ENCODE results near the gene CRYBG3.
"Not testable (repeated sequence)": the region's sequence is repeated elsewhere in the genome, so short reads cannot be mapped to it uniquely, and the experiment has no call there.

Gene CRYBG3

DNA sequence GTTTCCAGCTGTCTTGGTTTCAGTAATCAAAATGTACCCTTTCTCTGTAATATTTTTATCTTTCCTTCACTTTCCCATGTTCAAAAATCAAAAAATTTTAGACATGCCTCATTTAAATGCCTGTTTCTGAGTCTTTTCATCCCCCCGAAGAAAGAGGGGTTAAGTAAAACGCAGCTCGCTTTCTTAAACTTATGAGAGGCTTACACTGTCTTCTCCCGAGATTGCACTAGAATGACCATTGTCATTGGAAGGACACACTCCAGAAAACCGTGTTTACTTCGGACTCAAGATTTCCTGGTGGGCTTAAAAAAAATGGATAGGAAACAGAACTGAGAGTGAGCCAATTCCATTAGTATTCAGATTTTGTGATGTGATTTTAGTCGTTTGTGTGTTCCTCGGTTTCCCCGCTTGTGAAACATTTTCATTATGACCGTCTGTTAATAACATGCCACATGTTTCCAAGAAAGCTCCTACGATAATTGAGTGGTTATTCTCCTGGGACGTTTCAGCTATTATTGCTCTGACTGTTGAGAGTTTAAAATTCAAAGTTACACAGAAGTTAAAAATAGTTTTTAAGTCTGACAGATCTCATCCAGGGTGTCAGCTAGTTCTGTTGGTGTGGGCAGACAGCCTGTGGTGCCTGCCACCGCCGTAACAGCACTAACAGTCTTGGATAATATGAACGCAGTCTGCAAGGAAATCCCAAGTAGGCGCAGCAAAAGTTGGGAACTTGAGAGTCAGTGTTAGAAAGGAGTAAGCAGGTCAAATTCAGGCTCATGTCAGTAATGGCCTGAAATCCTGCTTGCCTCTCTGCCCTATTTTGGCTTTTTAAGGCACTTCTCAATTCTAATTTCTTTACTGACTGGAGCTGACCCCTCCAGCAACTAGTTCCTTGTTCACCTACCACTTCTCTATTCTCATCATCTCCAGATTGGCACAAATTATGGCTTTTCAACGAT lies 1.5 kb downstream of the CRYBG3 start:
- ChIA-PET POLR2A (no interaction called here), CTCF (interaction anchor here (1.8 kb wide), 1 partner anchor 199 kb away, joined by 5 read pairs; no protein-coding TSS in a partner anchor)
- Histone ChIP-seq H3K9me3 (ENCODE audit: control extremely low read depth in 1 of 5, control insufficient read depth in 4 of 5, insufficient read depth in 2 of 5, low read depth in 1 of 5, low read length in 4 of 5) (no peaks in the 10 kb centered on the region), H3K27ac (ENCODE audit: insufficient read depth in 1 of 2, low read depth in 1 of 2, low read length in 2 of 2, poor library complexity in 1 of 2, severe bottlenecking in 2 of 2) (no peak overlapping the region), H3K4me3 (ENCODE audit: control insufficient read depth in 1 of 7, extremely low read depth in 1 of 7, insufficient read depth in 4 of 7, low read depth in 2 of 7, low read length in 6 of 7) (peak overlapping the region in 4 of 7 experiments; percentile 84 to 89 (median 86)), H3K27me3 (replicated peaks in 2 of 5; ENCODE audit: control insufficient read depth in 4 of 5, insufficient read depth in 5 of 5, low read length in 4 of 5) (peaks cover 0 to 21% (median 12%) of the 10 kb centered on the region in 5 experiments), H3K4me1 (ENCODE audit: control extremely low read depth in 1 of 4, control insufficient read depth in 4 of 4, insufficient read depth in 4 of 4, low read length in 3 of 4) (peaks cover 0 to 24% (median 18%) of the 10 kb centered on the region in 4 experiments), H3K36me3 (ENCODE audit: control insufficient read depth in 4 of 4, insufficient read depth in 4 of 4, low read length in 3 of 4) (no peaks in the 10 kb centered on the region)
- WGBS (ENCODE audit: insufficient coverage), result 88% methylated on average over 17 of the region's 17 CpGs
- peak in 2 of 3 donors; percentile 15 to 24 for DNase-seq

GRCh38 chr3:97825101-97825500 lies 3.3 kb downstream of the CRYBG3 start:
- ChIA-PET POLR2A (no interaction called here), CTCF (no interaction called here)
- H3K4me1 ChIP-seq (ENCODE audit: control extremely low read depth in 1 of 4, control insufficient read depth in 4 of 4, insufficient read depth in 4 of 4, low read length in 3 of 4), result peaks cover 0 to 24% (median 18%) of the 10 kb centered on the region in 4 experiments
- no peak for DNase-seq
- no peaks in the 10 kb centered on the region for H3K9me3 ChIP-seq (ENCODE audit: control extremely low read depth in 1 of 5, control insufficient read depth in 4 of 5, insufficient read depth in 2 of 5, low read depth in 1 of 5, low read length in 4 of 5)
- no peaks in the 10 kb centered on the region for H3K36me3 ChIP-seq (ENCODE audit: control insufficient read depth in 4 of 4, insufficient read depth in 4 of 4, low read length in 3 of 4)
- H3K27ac ChIP-seq (ENCODE audit: insufficient read depth in 1 of 2, low read depth in 1 of 2, low read length in 2 of 2, poor library complexity in 1 of 2, severe bottlenecking in 2 of 2), result no peak overlapping the region
- H3K27me3 ChIP-seq (replicated peaks in 2 of 5; ENCODE audit: control insufficient read depth in 4 of 5, insufficient read depth in 5 of 5, low read length in 4 of 5), result peaks cover 0 to 19% (median 12%) of the 10 kb centered on the region in 5 experiments
- 100% methylated on average over 1 of the region's 1 CpG for WGBS (ENCODE audit: insufficient coverage)
- no peak overlapping the region for H3K4me3 ChIP-seq (ENCODE audit: control insufficient read depth in 1 of 7, extremely low read depth in 1 of 7, insufficient read depth in 4 of 7, low read depth in 2 of 7, low read length in 6 of 7)

- POLR2A ChIA-PET, result no interaction called here
- Histone ChIP-seq H3K27ac (ENCODE audit: insufficient read depth in 1 of 2, low read depth in 1 of 2, low read length in 2 of 2, poor library complexity in 1 of 2, severe bottlenecking in 2 of 2) (no peak overlapping the region), H3K4me3 (ENCODE audit: control insufficient read depth in 1 of 7, extremely low read depth in 1 of 7, insufficient read depth in 4 of 7, low read depth in 2 of 7, low read length in 6 of 7) (no peak overlapping the region), H3K4me1 (ENCODE audit: control extremely low read depth in 1 of 4, control insufficient read depth in 4 of 4, insufficient read depth in 4 of 4, low read length in 3 of 4) (peaks cover 0 to 7% (median under 1%) of the 10 kb centered on the region in 4 experiments), H3K9me3 (ENCODE audit: control extremely low read depth in 1 of 5, control insufficient read depth in 4 of 5, insufficient read depth in 2 of 5, low read depth in 1 of 5, low read length in 4 of 5) (no peaks in the 10 kb centered on the region), H3K36me3 (ENCODE audit: control insufficient read depth in 4 of 4, insufficient read depth in 4 of 4, low read length in 3 of 4) (no peaks in the 10 kb centered on the region), H3K27me3 (replicated peaks in 2 of 5; ENCODE audit: control insufficient read depth in 4 of 5, insufficient read depth in 5 of 5, low read length in 4 of 5) (peaks cover 0 to 9% (median 2%) of the 10 kb centered on the region in 5 experiments)
- 90% methylated on average over 2 of the region's 2 CpGs for WGBS (ENCODE audit: insufficient coverage)
- DNase-seq, result no peak
- CTCF ChIA-PET, result interaction anchor here (0.7 kb wide), 1 partner anchor 35 kb away, joined by 4 read pairs; no protein-coding TSS in a partner anchor
Measured at GRCh38 chr3:97827741-97828471, 6.1 kb downstream of the CRYBG3 start.

GRCh38 chr3:97829198-97829597 lies 7.4 kb downstream of the CRYBG3 start:
- H3K9me3 ChIP-seq (ENCODE audit: control extremely low read depth in 1 of 5, control insufficient read depth in 4 of 5, insufficient read depth in 2 of 5, low read depth in 1 of 5, low read length in 4 of 5), result no peaks in the 10 kb centered on the region
- no peaks in the 10 kb centered on the region for H3K27me3 ChIP-seq (replicated peaks in 2 of 5; ENCODE audit: control insufficient read depth in 4 of 5, insufficient read depth in 5 of 5, low read length in 4 of 5)
- no peak overlapping the region for H3K27ac ChIP-seq (ENCODE audit: insufficient read depth in 1 of 2, low read depth in 1 of 2, low read length in 2 of 2, poor library complexity in 1 of 2, severe bottlenecking in 2 of 2)
- no peaks in the 10 kb centered on the region for H3K4me1 ChIP-seq (ENCODE audit: control extremely low read depth in 1 of 4, control insufficient read depth in 4 of 4, insufficient read depth in 4 of 4, low read length in 3 of 4)
- H3K36me3 ChIP-seq (ENCODE audit: control insufficient read depth in 4 of 4, insufficient read depth in 4 of 4, low read length in 3 of 4), result no peaks in the 10 kb centered on the region
- DNase-seq, result no peak
- ChIA-PET POLR2A (interaction anchor here (0.6 kb wide), 1 partner anchor 12 kb away, joined by 3 read pairs; no protein-coding TSS in a partner anchor), CTCF (no interaction called here)
- no peak overlapping the region for H3K4me3 ChIP-seq (ENCODE audit: control insufficient read depth in 1 of 7, extremely low read depth in 1 of 7, insufficient read depth in 4 of 7, low read depth in 2 of 7, low read length in 6 of 7)
- WGBS (ENCODE audit: insufficient coverage), result no CpG with 5 or more reads among the region's 2 CpGs

GRCh38 chr3:97830638-97831037 lies 8.8 kb downstream of the CRYBG3 start:
- no peaks in the 10 kb centered on the region for H3K27me3 ChIP-seq (replicated peaks in 2 of 5; ENCODE audit: control insufficient read depth in 4 of 5, insufficient read depth in 5 of 5, low read length in 4 of 5)
- no peaks in the 10 kb centered on the region for H3K4me1 ChIP-seq (ENCODE audit: control extremely low read depth in 1 of 4, control insufficient read depth in 4 of 4, insufficient read depth in 4 of 4, low read length in 3 of 4)
- H3K4me3 ChIP-seq (ENCODE audit: control insufficient read depth in 1 of 7, extremely low read depth in 1 of 7, insufficient read depth in 4 of 7, low read depth in 2 of 7, low read length in 6 of 7), result no peak overlapping the region
- ChIA-PET CTCF (no interaction called here), POLR2A (no interaction called here)
- H3K27ac ChIP-seq (ENCODE audit: insufficient read depth in 1 of 2, low read depth in 1 of 2, low read length in 2 of 2, poor library complexity in 1 of 2, severe bottlenecking in 2 of 2), result no peak overlapping the region
- H3K36me3 ChIP-seq (ENCODE audit: control insufficient read depth in 4 of 4, insufficient read depth in 4 of 4, low read length in 3 of 4), result no peaks in the 10 kb centered on the region
- WGBS (ENCODE audit: insufficient coverage), result no CpG with 5 or more reads among the region's 2 CpGs
- no peak for DNase-seq
- H3K9me3 ChIP-seq (ENCODE audit: control extremely low read depth in 1 of 5, control insufficient read depth in 4 of 5, insufficient read depth in 2 of 5, low read depth in 1 of 5, low read length in 4 of 5), result no peaks in the 10 kb centered on the region

DNA sequence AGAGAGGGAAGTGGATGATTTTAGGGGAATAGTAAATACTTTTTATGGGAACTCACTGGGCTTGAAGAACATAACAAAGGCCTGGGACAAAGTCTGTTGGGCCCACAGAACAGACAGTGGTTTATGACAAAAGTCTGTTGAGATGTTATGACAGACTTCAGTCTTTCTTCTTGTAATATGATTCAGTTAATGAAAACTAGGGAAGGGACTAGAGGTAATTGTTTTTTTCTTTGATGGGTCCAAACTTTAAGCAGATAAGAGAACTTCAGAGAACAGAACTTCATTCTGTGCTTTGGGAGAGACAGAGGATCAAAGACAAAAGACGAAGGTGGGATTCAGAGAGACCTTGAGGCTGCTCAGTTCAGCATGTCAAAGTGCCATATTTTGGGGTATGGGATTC lies 9.3 kb downstream of the CRYBG3 start:
- Histone ChIP-seq H3K36me3 (ENCODE audit: control insufficient read depth in 4 of 4, insufficient read depth in 4 of 4, low read length in 3 of 4) (no peaks in the 10 kb centered on the region), H3K9me3 (ENCODE audit: control extremely low read depth in 1 of 5, control insufficient read depth in 4 of 5, insufficient read depth in 2 of 5, low read depth in 1 of 5, low read length in 4 of 5) (no peaks in the 10 kb centered on the region), H3K27me3 (replicated peaks in 2 of 5; ENCODE audit: control insufficient read depth in 4 of 5, insufficient read depth in 5 of 5, low read length in 4 of 5) (no peaks in the 10 kb centered on the region), H3K27ac (ENCODE audit: insufficient read depth in 1 of 2, low read depth in 1 of 2, low read length in 2 of 2, poor library complexity in 1 of 2, severe bottlenecking in 2 of 2) (no peak overlapping the region), H3K4me3 (ENCODE audit: control insufficient read depth in 1 of 7, extremely low read depth in 1 of 7, insufficient read depth in 4 of 7, low read depth in 2 of 7, low read length in 6 of 7) (no peak overlapping the region), H3K4me1 (ENCODE audit: control extremely low read depth in 1 of 4, control insufficient read depth in 4 of 4, insufficient read depth in 4 of 4, low read length in 3 of 4) (no peaks in the 10 kb centered on the region)
- ChIA-PET POLR2A (no interaction called here), CTCF (no interaction called here)
- 100% methylated on average over 1 of the region's 1 CpG for WGBS (ENCODE audit: insufficient coverage)
- no peak for DNase-seq

DNA sequence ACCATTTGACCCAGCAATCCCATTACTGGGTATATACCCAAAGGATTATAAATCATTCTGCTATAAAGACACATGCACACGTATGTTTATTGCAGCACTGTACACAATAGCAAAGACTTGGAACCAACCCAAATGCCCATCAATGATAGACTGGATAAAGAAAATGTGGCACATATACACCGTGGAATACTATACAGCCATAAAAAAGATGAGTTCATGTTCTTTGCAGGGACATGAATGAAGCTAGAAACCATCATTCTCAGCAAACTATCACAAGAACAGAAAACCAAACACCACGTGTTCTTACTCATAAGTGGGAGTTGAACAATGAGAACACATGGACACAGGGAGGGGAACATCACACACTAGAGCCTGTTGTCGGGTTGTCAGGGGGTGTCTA lies 11.4 kb downstream of the CRYBG3 start:
- H3K36me3 ChIP-seq (ENCODE audit: control insufficient read depth in 4 of 4, insufficient read depth in 4 of 4, low read length in 3 of 4); DNase-seq; H3K27ac ChIP-seq (ENCODE audit: insufficient read depth in 1 of 2, low read depth in 1 of 2, low read length in 2 of 2, poor library complexity in 1 of 2, severe bottlenecking in 2 of 2); POLR2A ChIA-PET; H3K4me1 ChIP-seq (ENCODE audit: control extremely low read depth in 1 of 4, control insufficient read depth in 4 of 4, insufficient read depth in 4 of 4, low read length in 3 of 4); H3K4me3 ChIP-seq (ENCODE audit: control insufficient read depth in 1 of 7, extremely low read depth in 1 of 7, insufficient read depth in 4 of 7, low read depth in 2 of 7, low read length in 6 of 7); CTCF ChIA-PET; H3K27me3 ChIP-seq (replicated peaks in 2 of 5; ENCODE audit: control insufficient read depth in 4 of 5, insufficient read depth in 5 of 5, low read length in 4 of 5); H3K9me3 ChIP-seq (ENCODE audit: control extremely low read depth in 1 of 5, control insufficient read depth in 4 of 5, insufficient read depth in 2 of 5, low read depth in 1 of 5, low read length in 4 of 5): not testable (repeated sequence)
- WGBS (ENCODE audit: insufficient coverage), result 80% methylated on average over 1 of the region's 4 CpGs
